Activated CD4-positive, alpha-beta T cell treated with anti-CD3 and anti-CD28 coated beads, Interleukin-2, Interleukin-4, amounts not matched to agents 100 ng/mL and 50 ng/mL, durations not matched to agents 16 hours and 8 hours (primary cell): Measurements from ENCODE around the gene FAM200A.
"Not testable (repeated sequence)": the region's sequence is repeated elsewhere in the genome, so short reads cannot be mapped to it uniquely, and the experiment has no call there.

ENCODE experiments used
- DNase-seq: peaks from one replicate; pipeline ENCODE4 v3.0.0-alpha.2; 2020; ENCODE audit warnings: low spot score

FAM200A gene

GRCh38 chr7:99551767-99552463 lies at the start of gene FAM200A:
Gene FAM200A, minus strand, starts transcription at chr7:99552114. Its CDS starts 3,707 bp downstream, at chr7:99548407.
- DNase-seq: peak; percentile 84

GRCh38 chr7:99599836-99600235 lies 47.9 kb upstream of the FAM200A start:
- DNase-seq: no peak

- DNase-seq: no peak
Observed at GRCh38 chr7:99597762-99598501, 46.0 kb upstream of the FAM200A start, which contains the start of gene TMEM225B. Gene TMEM225B, plus strand, starts transcription at chr7:99598267. Its CDS starts 6,122 bp downstream, at chr7:99604389.

GRCh38 chr7:99596408-99596955 lies 44.6 kb upstream of the FAM200A start:
- DNase-seq: no peak

- no peak for DNase-seq
Observed at GRCh38 chr7:99594948-99595745, 43.2 kb upstream of the FAM200A start.

GRCh38 chr7:99588868-99589267 lies 37.0 kb upstream of the FAM200A start:
- no peak for DNase-seq

- not testable (repeated sequence) for DNase-seq
Observed at GRCh38 chr7:99580778-99581332, 28.9 kb upstream of the FAM200A start.

- DNase-seq: no peak
Observed at GRCh38 chr7:99579956-99580777, 28.3 kb upstream of the FAM200A start.

- no peak for DNase-seq
Observed at GRCh38 chr7:99579281-99579955, 27.5 kb upstream of the FAM200A start.

- no peak for DNase-seq
Observed at GRCh38 chr7:99576251-99576650, 24.3 kb upstream of the FAM200A start.

GRCh38 chr7:99573257-99573656 lies 21.3 kb upstream of the FAM200A start:
- DNase-seq: no peak

GRCh38 chr7:99571768-99572167 lies 19.9 kb upstream of the FAM200A start:
- no peak for DNase-seq

- DNase-seq: not testable (repeated sequence)
Observed at GRCh38 chr7:99568770-99569169, 16.9 kb upstream of the FAM200A start.

- DNase-seq: no peak
Observed at GRCh38 chr7:99563650-99564049, 11.7 kb upstream of the FAM200A start.

- DNase-seq: peak; percentile 58
Observed at GRCh38 chr7:99562832-99563231, 10.9 kb upstream of the FAM200A start.

- DNase-seq: no peak
Observed at GRCh38 chr7:99562114-99562784, 10.3 kb upstream of the FAM200A start.

- no peak for DNase-seq
Observed at GRCh38 chr7:99561737-99562051, 9.8 kb upstream of the FAM200A start.

- no peak for DNase-seq
Observed at GRCh38 chr7:99560834-99561736, 9.2 kb upstream of the FAM200A start.
